K562 (cell line): ENCODE results near the gene TTC9C. TPM values are rescaled to one million over a fixed set of nuclear protein-coding genes. Genes with fewer than 3 reads are reported as not detected.

Source experiments
- ARID2 ChIP-seq: fragments of 450-650 bp; IDR thresholded peaks from 2 replicates; pipeline ENCODE4 v1.6.1; 2017; ENCODE audit warnings: antibody characterized with exemption, mild to moderate bottlenecking
- CBX2 ChIP-seq: fragments of 200-600 bp; sonication (generic); IDR thresholded peaks from one replicate; pipeline ENCODE4 v1.6.1; 2012; ENCODE audit warnings: mild to moderate bottlenecking, low read length, inconsistent platforms; ENCODE audit not compliant: insufficient read depth, poor library complexity, severe bottlenecking
- E2F4 ChIP-seq: sonication (generic); formaldehyde crosslinking; IDR thresholded peaks from 2 replicates; pipeline ENCODE4 v1.8.0; 2022; ENCODE audit warnings: mild to moderate bottlenecking, low read depth, missing genetic modification reagents
- GTF2A2 ChIP-seq: IDR thresholded peaks from 2 replicates; pipeline ENCODE4 v1.6.1; 2016; ENCODE audit warnings: mild to moderate bottlenecking, missing genetic modification characterization, missing compliant biosample characterization
- HMBOX1 ChIP-seq: sonication (generic); IDR thresholded peaks from 2 replicates; pipeline ENCODE4 v1.6.1; 2016
- MAFG ChIP-seq: fragments of 450-650 bp; conservative IDR thresholded peaks from 2 replicates; pipeline ENCODE4 v1.6.1; 2016; ENCODE audit warnings: missing genetic modification characterization, missing compliant biosample characterization
- MAZ ChIP-seq, 2 experiments: fragments of 450-650 bp in 1 of 2; sonication (generic) in 1 of 2; formaldehyde crosslinking; IDR thresholded peaks in 1 of 2; conservative IDR thresholded peaks in 1 of 2; 2 replicates each; pipeline versions ENCODE4 v1.4.0 to v1.5.0; 2020; ENCODE audit warnings: mild to moderate bottlenecking in 1 of 2, missing genetic modification reagents in 1 of 2
- MITF ChIP-seq: IDR thresholded peaks from 2 replicates; pipeline ENCODE4 v1.6.1; 2014; ENCODE audit warnings: antibody characterized with exemption
- NFIC ChIP-seq: fragments of 450-650 bp; IDR thresholded peaks from 2 replicates; pipeline ENCODE4 v1.6.1; 2017; ENCODE audit warnings: mild to moderate bottlenecking, inconsistent platforms
- NFIX ChIP-seq: fragments of 250-450 bp; sonication (Bioruptor Pico); IDR thresholded peaks from 2 replicates; pipeline ENCODE4 v1.4.0; 2020; ENCODE audit warnings: low read depth, mild to moderate bottlenecking, moderate library complexity
- PHF21A ChIP-seq: fragments of 450-650 bp; IDR thresholded peaks from 2 replicates; pipeline ENCODE4 v1.6.1; 2017; ENCODE audit warnings: low read depth, borderline replicate concordance
- RBM14 ChIP-seq: fragments of 200-400 bp; formaldehyde crosslinking; IDR thresholded peaks from 2 replicates; pipeline ENCODE4 v1.6.1; 2018; ENCODE audit warnings: low read depth, mild to moderate bottlenecking, low read length, moderate library complexity, borderline replicate concordance; ENCODE audit not compliant: insufficient read depth
- SAFB ChIP-seq: fragments of 200-400 bp; formaldehyde crosslinking; IDR thresholded peaks from 2 replicates; pipeline ENCODE4 v1.6.1; 2017; ENCODE audit warnings: low read depth, low read length, borderline replicate concordance
- SNAPC5 ChIP-seq: fragments of 250-450 bp; sonication (Bioruptor Pico); IDR thresholded peaks from 2 replicates; pipeline ENCODE4 v1.8.0; 2021; ENCODE audit warnings: moderate library complexity, mild to moderate bottlenecking, inconsistent platforms
- TARDBP ChIP-seq: fragments of 450-650 bp; IDR thresholded peaks from 2 replicates; pipeline ENCODE4 v1.6.1; 2016
- TCF7 ChIP-seq: sonication (generic); IDR thresholded peaks from 2 replicates; pipeline ENCODE4 v1.6.1; 2016; ENCODE audit warnings: antibody characterized with exemption, borderline replicate concordance
- ZEB2 ChIP-seq: fragments of 450-650 bp; IDR thresholded peaks from 2 replicates; pipeline ENCODE4 v1.6.1; 2016
- ZFP91 ChIP-seq: sonication (generic); formaldehyde crosslinking; IDR thresholded peaks from 2 replicates; pipeline ENCODE4 v1.8.0; 2022; ENCODE audit warnings: mild to moderate bottlenecking, missing genetic modification reagents
- ZNF124 ChIP-seq: sonication (generic); formaldehyde crosslinking; IDR thresholded peaks from 2 replicates; pipeline ENCODE4 v1.8.1; 2022; ENCODE audit warnings: missing genetic modification reagents
- ZNF398 ChIP-seq: fragments of 250-450 bp; sonication (Bioruptor Pico); IDR thresholded peaks from 2 replicates; pipeline ENCODE4 v1.8.0; 2021; ENCODE audit warnings: moderate library complexity, mild to moderate bottlenecking, inconsistent platforms
- polyA plus RNA-seq, 8 experiments: library from polyadenylated mRNA; depleted of rRNA in 4 of 8; stranded (reverse) in 5 of 8; unstranded in 3 of 8; fragments of >200 nt; fragmentation: Nextera tagmentation in 2 of 8; fragmentation: Illumina TruSeq in 1 of 8; extraction: Ambion mirVana in 2 of 8; extraction: Trizol in 1 of 8; gene quantifications; 2 replicates each; pipeline versions ENCODE4 v1.2.1 to v1.2.3, GENCODE V29; 2011 to 2014; ENCODE audit warnings: inconsistent platforms in 1 of 8, missing spikeins in 1 of 8
- total RNA-seq, 7 experiments: library from RNA; depleted of rRNA in 6 of 7; stranded (reverse); fragments of >200 nt in 6 of 7; fragmentation: Illumina TruSeq in 2 of 7; extraction: Trizol in 2 of 7; gene quantifications; 2 replicates each; pipeline versions ENCODE4 v1.2.1 to v1.2.3, GENCODE V29; 2011 to 2021; ENCODE audit warnings: low replicate concordance in 1 of 7

Gene TTC9C
- total and polyA plus RNA-seq, 9 of the 15 experiments (the other 6 are each of a cell fraction or from before 2014, with no cell fraction given) = 32.8 to 59.0 (median 37.1) TPM

- no peak for TF ChIP-seq TARDBP
- no peak for TF ChIP-seq ZFP91 (CRISPR knock-in tag)
- TF ChIP-seq RBM14 = no peak
- TF ChIP-seq GTF2A2 (tag) = no peak
- peak; percentile 28; the same call in 1 of the 2 replicates for TF ChIP-seq NFIC
- no peak for TF ChIP-seq MITF
- TF ChIP-seq NFIX (CRISPR knock-in tag) = no peak
- no peak for TF ChIP-seq ARID2
- no peak for TF ChIP-seq HMBOX1
- TF ChIP-seq TCF7 = no peak
- TF ChIP-seq MAZ (CRISPR knock-in tag; conservative IDR thresholded peaks at IDR 0.05 in 1 of 2, IDR thresholded peaks at IDR 0.05 in 1 of 2) = peak; percentile 53 to 73; a peak in 3 of 4 replicates
- TF ChIP-seq MAFG (tag) = 0 out of 2 replicates have a peak, but pooled peaks have one; percentile 3
- no peak for TF ChIP-seq ZNF124 (CRISPR knock-in tag)
- no peak for TF ChIP-seq CBX2
- no peak for TF ChIP-seq E2F4 (CRISPR knock-in tag)
- no peak for TF ChIP-seq ZNF398 (CRISPR knock-in tag)
- no peak; the same call in 1 of the 2 replicates for TF ChIP-seq SAFB
- TF ChIP-seq PHF21A = no peak
- TF ChIP-seq ZEB2 = no peak
- no peak for TF ChIP-seq SNAPC5
Observed at GRCh38 chr11:62705880-62706849, 22.1 kb upstream of the TTC9C start (continued).
